SK-N-SH treated with all-trans-retinoic acid at 6 μM for 48 hours (cell line): ENCODE results near the gene SPTBN4.
A peak's percentile ranks its signal among the peaks of the same experiment; 100 is the strongest.

ENCODE experiments used
- ATAC-seq: fragments of 200-7000 bp; cut with Tn5 transposase; 3 replicates; pipeline ENCODE4 v1.9.1; 2020; ENCODE audit warnings: mild to moderate bottlenecking, moderate library complexity
- ARNTL ChIP-seq: fragments of 450-650 bp; formaldehyde crosslinking; IDR thresholded peaks from 2 replicates; pipeline ENCODE4 v1.5.0; 2020; ENCODE audit warnings: low read depth, mild to moderate bottlenecking, moderate library complexity, borderline replicate concordance
- BACH2 ChIP-seq: fragments of 250-450 bp; sonication (Bioruptor Pico); IDR thresholded peaks from 2 replicates; pipeline ENCODE4 v1.9.0; 2021; ENCODE audit warnings: mild to moderate bottlenecking, borderline replicate concordance
- ESRRG ChIP-seq: fragments of 250-450 bp; sonication (Bioruptor Pico); IDR thresholded peaks from 2 replicates; pipeline ENCODE4 v1.6.1; 2021; ENCODE audit warnings: mild to moderate bottlenecking
- GLIS3 ChIP-seq: fragments of 250-450 bp; sonication (Bioruptor Pico); IDR thresholded peaks from 2 replicates; pipeline ENCODE4 v1.5.0; 2020; ENCODE audit warnings: mild to moderate bottlenecking, moderate library complexity
- ISL1 ChIP-seq: fragments of 250-450 bp; sonication (Bioruptor Pico); IDR thresholded peaks from 2 replicates; pipeline ENCODE4 v2.1.2; 2022; ENCODE audit warnings: mild to moderate bottlenecking, moderate library complexity
- OSR1 ChIP-seq: fragments of 250-450 bp; sonication (Bioruptor Pico); IDR thresholded peaks from 2 replicates; pipeline ENCODE4 v1.8.0; 2022; ENCODE audit warnings: moderate library complexity, mild to moderate bottlenecking, inconsistent platforms
- PATZ1 ChIP-seq: fragments of 250-450 bp; sonication (Bioruptor Pico); IDR thresholded peaks from 2 replicates; pipeline ENCODE4 v1.8.0; 2020; ENCODE audit warnings: mild to moderate bottlenecking, moderate library complexity, borderline replicate concordance
- PPARA ChIP-seq: fragments of 250-450 bp; sonication (Bioruptor Pico); IDR thresholded peaks from 2 replicates; pipeline ENCODE4 v1.5.0; 2020; ENCODE audit warnings: mild to moderate bottlenecking, borderline replicate concordance
- RARB ChIP-seq: fragments of 250-450 bp; sonication (Bioruptor Pico); IDR thresholded peaks from 2 replicates; pipeline ENCODE4 v1.8.0; 2021; ENCODE audit warnings: mild to moderate bottlenecking, moderate library complexity
- TCF4 ChIP-seq: fragments of 250-450 bp; sonication (Bioruptor Pico); IDR thresholded peaks from 2 replicates; pipeline ENCODE4 v1.8.0; 2021; ENCODE audit warnings: mild to moderate bottlenecking, moderate library complexity, borderline replicate concordance
- TOX ChIP-seq: fragments of 250-450 bp; sonication (Bioruptor Pico); IDR thresholded peaks from 2 replicates; pipeline ENCODE4 v1.8.0; 2021; ENCODE audit warnings: mild to moderate bottlenecking, moderate library complexity, borderline replicate concordance
- TSHZ2 ChIP-seq: fragments of 250-450 bp; sonication (Bioruptor Pico); IDR thresholded peaks from 2 replicates; pipeline ENCODE4 v1.5.0; 2020; ENCODE audit warnings: mild to moderate bottlenecking, moderate library complexity
- ZC3H10 ChIP-seq: fragments of 250-450 bp; sonication (Bioruptor Pico); IDR thresholded peaks from 2 replicates; pipeline ENCODE4 v1.5.1; 2021; ENCODE audit warnings: mild to moderate bottlenecking, moderate library complexity
- ZFP3 ChIP-seq: fragments of 250-450 bp; sonication (Bioruptor Pico); IDR thresholded peaks from 2 replicates; pipeline ENCODE4 v1.5.0; 2020; ENCODE audit warnings: mild to moderate bottlenecking, moderate library complexity
- ZFP30 ChIP-seq: fragments of 450-650 bp; formaldehyde crosslinking; IDR thresholded peaks from 2 replicates; pipeline ENCODE4 v1.5.0; 2022; ENCODE audit warnings: mild to moderate bottlenecking, moderate library complexity
- ZNF565 ChIP-seq: fragments of 450-650 bp; formaldehyde crosslinking; conservative IDR thresholded peaks from 2 replicates; pipeline ENCODE4 v1.5.0; 2020; ENCODE audit warnings: low read depth, mild to moderate bottlenecking, moderate library complexity
- ZNF70 ChIP-seq: fragments of 450-650 bp; formaldehyde crosslinking; IDR thresholded peaks from 2 replicates; pipeline ENCODE4 v1.5.0; 2020; ENCODE audit warnings: mild to moderate bottlenecking, moderate library complexity
- ZNF8 ChIP-seq: fragments of 450-650 bp; formaldehyde crosslinking; IDR thresholded peaks from 2 replicates; pipeline ENCODE4 v1.5.0; 2020; ENCODE audit warnings: mild to moderate bottlenecking, moderate library complexity
- TF ChIP-seq, protein P1 (sequence below): fragments of 250-450 bp; sonication (Bioruptor Pico); IDR thresholded peaks from 2 replicates; pipeline ENCODE4 v1.5.1; 2020; ENCODE audit warnings: low read depth, mild to moderate bottlenecking, moderate library complexity
- TF ChIP-seq, protein P2 (sequence below): fragments of 250-450 bp; sonication (Bioruptor Pico); IDR thresholded peaks from 2 replicates; pipeline ENCODE4 v1.5.1; 2021; ENCODE audit warnings: mild to moderate bottlenecking, moderate library complexity
- TF ChIP-seq, protein P3 (sequence below): fragments of 250-450 bp; sonication (Bioruptor Pico); IDR thresholded peaks from 2 replicates; pipeline ENCODE4 v1.8.0; 2021; ENCODE audit warnings: low read depth, mild to moderate bottlenecking, moderate library complexity, borderline replicate concordance

Gene SPTBN4

GRCh38 chr19:40609561-40610395 lies 143.0 kb downstream of the SPTBN4 start:
- ATAC-seq = peak; percentile 84
- TF ChIP-seq ISL1 (CRISPR knock-in tag) = no peak
- no peak for TF ChIP-seq ZFP3
- no peak for TF ChIP-seq OSR1 (CRISPR knock-in tag)
- no peak for TF ChIP-seq GLIS3 (CRISPR knock-in tag)
- TF ChIP-seq ARNTL (CRISPR knock-in tag) = no peak
- TF ChIP-seq, protein P1, sequence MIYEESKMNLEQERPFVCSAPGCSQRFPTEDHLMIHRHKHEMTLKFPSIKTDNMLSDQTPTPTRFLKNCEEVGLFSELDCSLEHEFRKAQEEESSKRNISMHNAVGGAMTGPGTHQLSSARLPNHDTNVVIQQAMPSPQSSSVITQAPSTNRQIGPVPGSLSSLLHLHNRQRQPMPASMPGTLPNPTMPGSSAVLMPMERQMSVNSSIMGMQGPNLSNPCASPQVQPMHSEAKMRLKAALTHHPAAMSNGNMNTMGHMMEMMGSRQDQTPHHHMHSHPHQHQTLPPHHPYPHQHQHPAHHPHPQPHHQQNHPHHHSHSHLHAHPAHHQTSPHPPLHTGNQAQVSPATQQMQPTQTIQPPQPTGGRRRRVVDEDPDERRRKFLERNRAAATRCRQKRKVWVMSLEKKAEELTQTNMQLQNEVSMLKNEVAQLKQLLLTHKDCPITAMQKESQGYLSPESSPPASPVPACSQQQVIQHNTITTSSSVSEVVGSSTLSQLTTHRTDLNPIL = no peak
- TF ChIP-seq ZNF565 (CRISPR knock-in tag) = no peak
- TF ChIP-seq ZNF8 (CRISPR knock-in tag) = no peak
- no peak for TF ChIP-seq ZC3H10 (CRISPR knock-in tag)
- TF ChIP-seq TOX (CRISPR knock-in tag) = no peak
- no peak for TF ChIP-seq PPARA
- no peak for TF ChIP-seq ZNF70 (CRISPR knock-in tag)
- no peak for TF ChIP-seq ESRRG (CRISPR knock-in tag)

GRCh38 chr19:40610396-40611064 lies 143.7 kb downstream of the SPTBN4 start:
- TF ChIP-seq BACH2 (CRISPR knock-in tag) (no peak), ZFP3 (0 out of 2 replicates have a peak, but pooled peaks have one; percentile 25), ISL1 (CRISPR knock-in tag) (no peak), TSHZ2 (0 out of 2 replicates have a peak, but pooled peaks have one; percentile 53), TCF4 (CRISPR knock-in tag) (peak; percentile 19; the same call in 1 of the 2 replicates), PPARA (no peak)
- peak; percentile 23 for ATAC-seq

GRCh38 chr19:40611096-40611495 lies 144.3 kb downstream of the SPTBN4 start:
- no peak for ATAC-seq
- TF ChIP-seq ZNF70 (CRISPR knock-in tag) (no peak), TSHZ2 (no peak), ZFP30 (CRISPR knock-in tag) (no peak), ESRRG (CRISPR knock-in tag) (no peak), GLIS3 (CRISPR knock-in tag) (no peak), ZC3H10 (CRISPR knock-in tag) (no peak), ISL1 (CRISPR knock-in tag) (no peak), RARB (CRISPR knock-in tag) (no peak), PPARA (no peak), ARNTL (CRISPR knock-in tag) (no peak), TCF4 (CRISPR knock-in tag) (no peak), TOX (CRISPR knock-in tag) (no peak), PATZ1 (CRISPR knock-in tag) (no peak), BACH2 (CRISPR knock-in tag) (no peak)
- TF ChIP-seq, protein P2, sequence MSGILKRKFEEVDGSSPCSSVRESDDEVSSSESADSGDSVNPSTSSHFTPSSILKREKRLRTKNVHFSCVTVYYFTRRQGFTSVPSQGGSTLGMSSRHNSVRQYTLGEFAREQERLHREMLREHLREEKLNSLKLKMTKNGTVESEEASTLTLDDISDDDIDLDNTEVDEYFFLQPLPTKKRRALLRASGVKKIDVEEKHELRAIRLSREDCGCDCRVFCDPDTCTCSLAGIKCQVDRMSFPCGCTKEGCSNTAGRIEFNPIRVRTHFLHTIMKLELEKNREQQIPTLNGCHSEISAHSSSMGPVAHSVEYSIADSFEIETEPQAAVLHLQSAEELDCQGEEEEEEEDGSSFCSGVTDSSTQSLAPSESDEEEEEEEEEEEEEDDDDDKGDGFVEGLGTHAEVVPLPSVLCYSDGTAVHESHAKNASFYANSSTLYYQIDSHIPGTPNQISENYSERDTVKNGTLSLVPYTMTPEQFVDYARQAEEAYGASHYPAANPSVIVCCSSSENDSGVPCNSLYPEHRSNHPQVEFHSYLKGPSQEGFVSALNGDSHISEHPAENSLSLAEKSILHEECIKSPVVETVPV = no peak
- TF ChIP-seq, protein P1 = no peak
- TF ChIP-seq, protein P3, sequence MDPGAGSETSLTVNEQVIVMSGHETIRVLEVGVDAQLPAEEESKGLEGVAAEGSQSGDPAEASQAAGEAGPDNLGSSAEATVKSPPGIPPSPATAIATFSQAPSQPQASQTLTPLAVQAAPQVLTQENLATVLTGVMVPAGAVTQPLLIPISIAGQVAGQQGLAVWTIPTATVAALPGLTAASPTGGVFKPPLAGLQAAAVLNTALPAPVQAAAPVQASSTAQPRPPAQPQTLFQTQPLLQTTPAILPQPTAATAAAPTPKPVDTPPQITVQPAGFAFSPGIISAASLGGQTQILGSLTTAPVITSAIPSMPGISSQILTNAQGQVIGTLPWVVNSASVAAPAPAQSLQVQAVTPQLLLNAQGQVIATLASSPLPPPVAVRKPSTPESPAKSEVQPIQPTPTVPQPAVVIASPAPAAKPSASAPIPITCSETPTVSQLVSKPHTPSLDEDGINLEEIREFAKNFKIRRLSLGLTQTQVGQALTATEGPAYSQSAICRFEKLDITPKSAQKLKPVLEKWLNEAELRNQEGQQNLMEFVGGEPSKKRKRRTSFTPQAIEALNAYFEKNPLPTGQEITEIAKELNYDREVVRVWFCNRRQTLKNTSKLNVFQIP (CRISPR knock-in tag) = no peak
